Endothelial cell of umbilical vein (primary cell): ENCODE measurements around the gene H2BK1. TPM values are rescaled to one million over a fixed set of nuclear protein-coding genes. Genes with fewer than 3 reads are reported as not detected.

Experiments used
- BruUV-seq: library from RNA; stranded (reverse); fragments of 400-500 nt; replicated peaks from 2 replicates; lab custom pipeline; 2021; lab: Mats Ljungman, UMichigan
- CTCF ChIA-PET: fragments of 300-600, 350-600 bp; sonication (Branson Sonifier 250); formaldehyde crosslinking; loops from one replicate; lab custom pipeline; 2021; ENCODE audit warnings: antibody characterized with exemption, inconsistent platforms; lab: Charles Lee
- POLR2A ChIA-PET: fragments of 300-600, 350-600 bp; sonication (Branson Sonifier 250); formaldehyde crosslinking; loops from one replicate; lab custom pipeline; 2021; ENCODE audit warnings: antibody characterized with exemption, inconsistent platforms; lab: Charles Lee
- DNase-seq: peaks from one replicate; pipeline ENCODE4 v3.0.0-alpha.2; 2011; ENCODE audit warnings: low read depth, low spot score
- FAIRE-seq: peaks from 2 replicates; lab custom pipeline; 2011; peaks lifted over from hg19 to GRCh38; lab: Jason Lieb, UNC
- H2AFZ ChIP-seq: 2 replicates; pipeline ENCODE4 v1.6.0; 2012; ENCODE audit warnings: low read depth, low read length, control low read depth, inconsistent platforms
- H3K27ac ChIP-seq: 2 replicates; pipeline ENCODE4 v1.5.1; 2011; ENCODE audit warnings: low read depth, mild to moderate bottlenecking, control low read depth, low read length, moderate library complexity; ENCODE audit not compliant: insufficient read depth
- H3K27me3 ChIP-seq, 2 experiments: 2 replicates each; pipeline versions ENCODE4 v1.6.0 to v1.6.1; 2011; ENCODE audit warnings: low read length in 2 of 2, mixed read lengths in 1 of 2; ENCODE audit not compliant: control insufficient read depth in 2 of 2, insufficient read depth in 2 of 2
- H3K36me3 ChIP-seq, 2 experiments: 2 replicates in 1 of 2; 3 replicates in 1 of 2; pipeline ENCODE4 v1.5.1; 2011; ENCODE audit warnings: low read length in 2 of 2, mild to moderate bottlenecking in 1 of 2, moderate library complexity in 1 of 2; ENCODE audit not compliant: control insufficient read depth in 2 of 2, insufficient read depth in 2 of 2; ENCODE audit errors: extremely low read depth in 1 of 2
- H3K4me1 ChIP-seq: 3 replicates; pipeline ENCODE4 v1.5.1; 2011; ENCODE audit warnings: mild to moderate bottlenecking, low read length; ENCODE audit not compliant: control insufficient read depth, insufficient read depth; ENCODE audit errors: extremely low read depth
- H3K4me2 ChIP-seq: 2 replicates; pipeline ENCODE4 v1.6.1; 2011; ENCODE audit warnings: low read length, control low read depth, mixed read lengths; ENCODE audit not compliant: insufficient read depth
- H3K4me3 ChIP-seq, 3 experiments: fragments of 200-600 bp in 1 of 3; sonication (generic), shearing (Covaris generic) in 1 of 3; replicated peaks in 1 of 3; 2 replicates each; pipeline ENCODE4 v1.5.1; 2011 to 2016; ENCODE audit warnings: control low read depth in 3 of 3, low read length in 3 of 3, mild to moderate bottlenecking in 2 of 3, inconsistent platforms in 1 of 3, low read depth in 1 of 3, moderate library complexity in 1 of 3; ENCODE audit not compliant: insufficient read depth in 1 of 3
- H3K79me2 ChIP-seq: 2 replicates; pipeline ENCODE4 v1.6.0; 2012; ENCODE audit warnings: low read length, inconsistent platforms; ENCODE audit not compliant: control insufficient read depth, insufficient read depth
- H3K9ac ChIP-seq: replicated peaks from 2 replicates; pipeline ENCODE3; 2011; ENCODE audit warnings: low read length, control low read depth; ENCODE audit not compliant: insufficient read depth; ENCODE audit errors: extremely low read depth
- H3K9me1 ChIP-seq: replicated peaks from 3 replicates; pipeline ENCODE4 v1.6.0; 2011; ENCODE audit warnings: mild to moderate bottlenecking, low read length; ENCODE audit not compliant: control insufficient read depth, insufficient read depth; ENCODE audit errors: extremely low read depth
- H3K9me3 ChIP-seq: replicated peaks from 2 replicates; pipeline ENCODE4 v1.5.1; 2012; ENCODE audit warnings: low read length, inconsistent platforms; ENCODE audit not compliant: control insufficient read depth, insufficient read depth
- H4K20me1 ChIP-seq: replicated peaks from 2 replicates; pipeline ENCODE3; 2011; ENCODE audit warnings: mild to moderate bottlenecking, low read length; ENCODE audit not compliant: control insufficient read depth, insufficient read depth; ENCODE audit errors: extremely low read depth
- EZH2 ChIP-seq: IDR thresholded peaks from 2 replicates; pipeline ENCODE4 v1.6.1; 2012; ENCODE audit warnings: borderline replicate concordance, low read depth, mild to moderate bottlenecking, moderate library complexity, low read length, inconsistent platforms; ENCODE audit not compliant: severe bottlenecking
- FOS ChIP-seq: IDR thresholded peaks from 2 replicates; pipeline ENCODE4 v1.6.1; 2011; ENCODE audit warnings: mild to moderate bottlenecking, low read length, moderate library complexity, borderline replicate concordance; ENCODE audit not compliant: insufficient read depth
- GATA2 ChIP-seq: IDR thresholded peaks from 2 replicates; pipeline ENCODE4 v1.7.0; 2011; ENCODE audit warnings: low read depth, mild to moderate bottlenecking, moderate library complexity, mixed read lengths, low read length; ENCODE audit not compliant: insufficient read length, insufficient read depth
- JUN ChIP-seq: IDR thresholded peaks from 2 replicates; pipeline ENCODE4 v1.6.1; 2011; ENCODE audit warnings: borderline replicate concordance, low read depth; ENCODE audit not compliant: insufficient read length, insufficient read depth
- MYC ChIP-seq: IDR thresholded peaks from one replicate; pipeline ENCODE4 v1.6.1; 2011; ENCODE audit warnings: mild to moderate bottlenecking, low read depth, low read length
- POLR2A ChIP-seq: IDR thresholded peaks from 2 replicates; pipeline ENCODE4 v1.6.1; 2012; ENCODE audit warnings: low read depth, mild to moderate bottlenecking, control low read depth, low read length
- POLR2AphosphoS5 ChIP-seq: IDR thresholded peaks from 2 replicates; pipeline ENCODE4 v1.6.1; 2012; ENCODE audit warnings: low read depth, mild to moderate bottlenecking, control low read depth, low read length, moderate library complexity; ENCODE audit not compliant: insufficient read depth
- dilution Hi-C: fragments of 300-500 bp; cut with MboI; formaldehyde crosslinking; loops from one replicate; pipeline ENCODE4 v1.15.0; 2019; ENCODE audit warnings: low sequenced_read_pairs; ENCODE audit not compliant: extremely low pct_ligation_motif_present
- intact Hi-C: fragments of 100-400 bp; cut with micrococcal nuclease; formaldehyde crosslinking; loops from one replicate; pipeline ENCODE4 v1.10.0; 2022
- polyA plus RNA-seq, 4 experiments: library from polyadenylated mRNA; depleted of rRNA in 3 of 4; stranded (reverse) in 3 of 4; unstranded in 1 of 4; fragments of >200 nt; gene quantifications; 2 replicates each; pipeline versions ENCODE4 v1.2.1 to v1.2.3, GENCODE V29; 2011 to 2012; ENCODE audit warnings: missing spikeins in 1 of 4
- total RNA-seq: library from RNA; stranded (reverse); gene quantifications from 2 replicates; pipeline ENCODE4 v1.2.3, GENCODE V29; 2021
- TF ChIP-seq, protein P1 (sequence below), 2 donors: IDR thresholded peaks; 1 replicate in 1 of 2; 2 replicates in 1 of 2; pipeline ENCODE4 v1.5.1; 2011; ENCODE audit warnings: low read length in 2 of 2, mild to moderate bottlenecking in 2 of 2, moderate library complexity in 2 of 2, control low read depth in 1 of 2, inconsistent platforms in 1 of 2, low read depth in 1 of 2; ENCODE audit not compliant: insufficient read depth in 1 of 2; ENCODE audit errors: extremely low read depth in 1 of 2
- TF ChIP-seq, protein P2 (sequence below): IDR thresholded peaks from 2 replicates; pipeline ENCODE4 v1.6.1; 2011; ENCODE audit not compliant: insufficient read depth, insufficient read length

The H2BK1 gene
- total and polyA plus RNA-seq, 2 donors (not counting 3 experiments of a cell fraction or from before 2014, with no cell fraction given), result not detected

DNA sequence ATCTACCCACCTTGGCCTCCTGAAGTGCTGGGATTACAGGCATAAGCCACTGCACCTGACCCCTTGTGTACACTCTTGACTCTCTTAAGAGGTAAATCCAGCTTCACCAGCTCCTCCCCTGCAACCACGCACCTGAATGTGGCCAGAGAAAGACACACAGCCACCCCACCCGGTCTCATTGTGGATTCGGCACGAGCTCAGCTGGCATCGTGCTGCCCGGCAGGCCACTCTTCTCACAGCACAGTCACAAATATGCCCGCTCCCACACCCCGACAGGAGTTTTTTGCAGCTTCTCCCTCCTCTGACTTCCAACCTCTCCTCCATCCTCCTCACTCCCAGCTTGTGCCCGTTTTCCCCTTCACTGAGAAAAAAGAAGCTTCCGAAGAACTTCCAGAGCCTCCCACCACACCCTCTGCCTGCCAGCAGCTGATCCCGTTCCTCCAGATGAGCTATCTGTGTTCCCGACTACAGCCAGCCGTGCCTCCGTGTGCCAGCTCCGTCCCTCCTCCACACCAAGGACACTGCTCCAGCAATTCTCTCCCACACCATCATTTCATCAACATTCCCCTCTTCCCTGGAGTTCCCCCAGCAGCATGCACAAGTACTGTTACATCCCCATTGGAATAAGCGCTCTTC is 46.2 kb upstream of the H2BK1 start:
- no peak overlapping the region for H3K9ac ChIP-seq
- no peaks in the 10 kb centered on the region for H4K20me1 ChIP-seq
- peaks cover 9 to 10% of the 10 kb centered on the region in 2 experiments for H3K27me3 ChIP-seq
- POLR2A ChIA-PET, result no interaction called here
- no peak overlapping the region for H3K27ac ChIP-seq
- TF ChIP-seq EZH2, result no peak
- no peak for TF ChIP-seq JUN
- no peak for TF ChIP-seq FOS
- CTCF ChIA-PET, result interaction anchor here (1.2 to 3.2 kb wide), 3 partner anchors 13 to 133 kb away, joined by 3 to 17 read pairs (median 4); no protein-coding TSS in a partner anchor
- no peaks in the 10 kb centered on the region for H3K9me1 ChIP-seq
- no peak for FAIRE-seq
- intact Hi-C loops, result no loop called here
- dilution Hi-C loops, result no loop called here
- no peak overlapping the region for H3K4me2 ChIP-seq
- BruUV-seq, result no TSS peak
- H3K4me1 ChIP-seq, result no peaks in the 10 kb centered on the region
- no peaks in the 10 kb centered on the region for H3K9me3 ChIP-seq
- DNase-seq, result no peak
- H3K4me3 ChIP-seq, result no peak overlapping the region
- H3K36me3 ChIP-seq, result no peaks in the 10 kb centered on the region
- no peak overlapping the region for H2AFZ ChIP-seq
- no peaks in the 10 kb centered on the region for H3K79me2 ChIP-seq

DNA sequence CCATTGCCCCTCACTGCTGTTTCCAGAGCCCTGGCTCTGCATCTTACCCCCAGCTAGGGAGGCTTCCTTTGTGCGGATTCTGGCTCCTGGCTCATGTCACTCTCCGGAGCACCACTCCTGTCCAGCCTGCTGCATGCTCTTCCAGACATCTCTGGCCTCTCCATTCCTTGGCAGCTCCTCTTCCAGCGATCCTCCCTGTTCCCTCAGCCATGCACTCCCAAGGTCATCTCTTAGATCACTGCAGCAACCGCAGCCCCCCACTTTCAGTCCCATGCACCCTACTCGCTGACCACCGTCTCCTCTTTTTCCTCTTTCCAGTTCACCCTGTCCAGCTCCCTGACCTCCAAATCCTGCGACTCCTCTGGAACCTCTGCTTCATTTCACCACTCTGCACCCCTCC is 45.1 kb upstream of the H2BK1 start:
- Histone ChIP-seq H3K4me2 (no peak overlapping the region), H3K27ac (no peak overlapping the region), H3K9ac (no peak overlapping the region), H3K79me2 (no peaks in the 10 kb centered on the region), H4K20me1 (no peaks in the 10 kb centered on the region), H3K36me3 (no peaks in the 10 kb centered on the region), H3K4me1 (no peaks in the 10 kb centered on the region), H3K4me3 (no peak overlapping the region), H3K9me1 (no peaks in the 10 kb centered on the region), H3K9me3 (no peaks in the 10 kb centered on the region), H3K27me3 (peaks cover 2 to 10% of the 10 kb centered on the region in 2 experiments), H2AFZ (no peak overlapping the region)
- ChIA-PET CTCF (interaction anchor here (1.3 to 3.2 kb wide), 2 partner anchors 12 to 132 kb away, joined by 4 to 17 read pairs; no protein-coding TSS in a partner anchor), POLR2A (no interaction called here)
- FAIRE-seq, result no peak
- BruUV-seq, result no TSS peak
- dilution Hi-C loops, result no loop called here
- DNase-seq, result no peak
- TF ChIP-seq, protein P1, sequence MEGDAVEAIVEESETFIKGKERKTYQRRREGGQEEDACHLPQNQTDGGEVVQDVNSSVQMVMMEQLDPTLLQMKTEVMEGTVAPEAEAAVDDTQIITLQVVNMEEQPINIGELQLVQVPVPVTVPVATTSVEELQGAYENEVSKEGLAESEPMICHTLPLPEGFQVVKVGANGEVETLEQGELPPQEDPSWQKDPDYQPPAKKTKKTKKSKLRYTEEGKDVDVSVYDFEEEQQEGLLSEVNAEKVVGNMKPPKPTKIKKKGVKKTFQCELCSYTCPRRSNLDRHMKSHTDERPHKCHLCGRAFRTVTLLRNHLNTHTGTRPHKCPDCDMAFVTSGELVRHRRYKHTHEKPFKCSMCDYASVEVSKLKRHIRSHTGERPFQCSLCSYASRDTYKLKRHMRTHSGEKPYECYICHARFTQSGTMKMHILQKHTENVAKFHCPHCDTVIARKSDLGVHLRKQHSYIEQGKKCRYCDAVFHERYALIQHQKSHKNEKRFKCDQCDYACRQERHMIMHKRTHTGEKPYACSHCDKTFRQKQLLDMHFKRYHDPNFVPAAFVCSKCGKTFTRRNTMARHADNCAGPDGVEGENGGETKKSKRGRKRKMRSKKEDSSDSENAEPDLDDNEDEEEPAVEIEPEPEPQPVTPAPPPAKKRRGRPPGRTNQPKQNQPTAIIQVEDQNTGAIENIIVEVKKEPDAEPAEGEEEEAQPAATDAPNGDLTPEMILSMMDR (IDR thresholded peaks at IDR 0.05; ENCODE audit: extremely low read depth in 1 of 2, insufficient read depth in 1 of 2, low read depth in 1 of 2, low read length in 2 of 2), result no peak
- TF ChIP-seq POLR2A, result no peak
- TF ChIP-seq POLR2AphosphoS5, result no peak
- no peak for TF ChIP-seq JUN
- no peak for TF ChIP-seq EZH2
- TF ChIP-seq, protein P2, sequence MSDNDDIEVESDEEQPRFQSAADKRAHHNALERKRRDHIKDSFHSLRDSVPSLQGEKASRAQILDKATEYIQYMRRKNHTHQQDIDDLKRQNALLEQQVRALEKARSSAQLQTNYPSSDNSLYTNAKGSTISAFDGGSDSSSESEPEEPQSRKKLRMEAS, result no peak
- TF ChIP-seq GATA2, result no peak
- no peak for TF ChIP-seq MYC
- TF ChIP-seq FOS, result no peak
- intact Hi-C loops, result no loop called here
